GM12891 (cell line): ENCODE measurements around the gene ATP1A2. TPM values are rescaled to one million over a fixed set of nuclear protein-coding genes. Genes with fewer than 3 reads are reported as not detected.

ENCODE experiments used
- DNase-seq: peaks from one replicate; pipeline ENCODE4 v3.0.0; 2011; ENCODE audit warnings: low spot score; ENCODE audit not compliant: insufficient read length
- FAIRE-seq: peaks from 2 replicates; lab custom pipeline; 2011; peaks lifted over from hg19 to GRCh38; lab: Jason Lieb, UNC
- PAX5 ChIP-seq: IDR thresholded peaks from 2 replicates; pipeline ENCODE4 v1.6.1; 2011; ENCODE audit warnings: low read length, moderate library complexity, mild to moderate bottlenecking; ENCODE audit not compliant: insufficient read depth, severe bottlenecking
- POLR2A ChIP-seq: IDR thresholded peaks from 2 replicates; pipeline ENCODE4 v1.6.1; 2011; ENCODE audit warnings: low read depth, low read length, control low read depth
- POLR2AphosphoS5 ChIP-seq: IDR thresholded peaks from 2 replicates; pipeline ENCODE4 v1.6.1; 2011; ENCODE audit warnings: low read depth, low read length, control low read depth
- POU2F2 ChIP-seq: IDR thresholded peaks from 2 replicates; pipeline ENCODE4 v1.6.1; 2011; ENCODE audit warnings: low read depth, mild to moderate bottlenecking, control low read depth, low read length, moderate library complexity
- SPI1 ChIP-seq: IDR thresholded peaks from 2 replicates; pipeline ENCODE4 v1.6.1; 2011; ENCODE audit warnings: low read depth, low read length, control low read depth
- TAF1 ChIP-seq: IDR thresholded peaks from 2 replicates; pipeline ENCODE4 v1.6.1; 2011; ENCODE audit warnings: low read depth, low read length, control low read depth
- polyA plus RNA-seq: library from polyadenylated mRNA; unstranded; fragments of >200 nt; gene quantifications from one replicate; pipeline ENCODE4 v1.2.1, GENCODE V29; 2012; ENCODE audit warnings: low read depth, missing spikeins, inconsistent platforms; ENCODE audit not compliant: missing spikeins

ATP1A2 gene
- not detected for polyA plus RNA-seq

DNA sequence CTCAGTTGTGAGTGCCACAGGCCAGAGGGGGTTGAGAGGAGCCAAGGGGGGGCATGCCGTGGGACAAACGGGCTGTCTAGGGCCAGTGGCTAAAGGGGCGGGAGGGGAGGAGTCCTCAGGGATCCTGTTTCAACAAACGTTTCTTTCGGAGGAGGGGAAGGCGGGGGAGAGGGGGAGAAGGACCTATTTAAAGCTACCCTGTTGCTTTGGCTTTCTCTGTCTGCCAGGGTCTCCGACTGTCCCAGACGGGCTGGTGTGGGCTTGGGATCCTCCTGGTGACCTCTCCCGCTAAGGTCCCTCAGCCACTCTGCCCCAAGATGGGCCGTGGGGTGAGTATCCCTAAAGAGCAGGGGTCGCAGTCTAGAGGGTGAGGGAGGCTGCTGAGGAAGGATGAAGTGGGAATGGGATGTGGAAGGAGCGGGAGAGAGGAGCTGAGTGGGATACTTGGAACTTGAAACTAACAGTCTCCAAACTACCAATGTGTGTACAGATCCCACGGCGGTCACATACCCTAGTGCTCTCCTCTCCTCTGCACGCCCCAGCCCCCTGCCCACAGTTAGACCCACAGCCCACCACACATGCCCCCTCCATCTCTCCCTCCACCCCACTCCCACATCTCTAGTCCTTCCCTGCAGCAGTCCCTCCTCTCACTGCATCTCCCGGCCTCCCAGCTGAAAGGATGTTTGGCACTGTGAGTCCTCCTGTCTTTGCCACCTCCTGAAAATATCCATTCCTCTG, at the start of gene ATP1A2:
Gene ATP1A2, plus strand, starts transcription at position 215 of the 738 bp plus-strand sequence. Its CDS starts 103 bp downstream, at position 318.
- FAIRE-seq (no peak), DNase-seq (no peak)
- TF ChIP-seq SPI1, result no peak
- TF ChIP-seq PAX5, result no peak
- no peak for TF ChIP-seq POLR2A
- TF ChIP-seq POLR2AphosphoS5, result no peak
- TF ChIP-seq TAF1, result no peak
- TF ChIP-seq POU2F2, result no peak

DNA sequence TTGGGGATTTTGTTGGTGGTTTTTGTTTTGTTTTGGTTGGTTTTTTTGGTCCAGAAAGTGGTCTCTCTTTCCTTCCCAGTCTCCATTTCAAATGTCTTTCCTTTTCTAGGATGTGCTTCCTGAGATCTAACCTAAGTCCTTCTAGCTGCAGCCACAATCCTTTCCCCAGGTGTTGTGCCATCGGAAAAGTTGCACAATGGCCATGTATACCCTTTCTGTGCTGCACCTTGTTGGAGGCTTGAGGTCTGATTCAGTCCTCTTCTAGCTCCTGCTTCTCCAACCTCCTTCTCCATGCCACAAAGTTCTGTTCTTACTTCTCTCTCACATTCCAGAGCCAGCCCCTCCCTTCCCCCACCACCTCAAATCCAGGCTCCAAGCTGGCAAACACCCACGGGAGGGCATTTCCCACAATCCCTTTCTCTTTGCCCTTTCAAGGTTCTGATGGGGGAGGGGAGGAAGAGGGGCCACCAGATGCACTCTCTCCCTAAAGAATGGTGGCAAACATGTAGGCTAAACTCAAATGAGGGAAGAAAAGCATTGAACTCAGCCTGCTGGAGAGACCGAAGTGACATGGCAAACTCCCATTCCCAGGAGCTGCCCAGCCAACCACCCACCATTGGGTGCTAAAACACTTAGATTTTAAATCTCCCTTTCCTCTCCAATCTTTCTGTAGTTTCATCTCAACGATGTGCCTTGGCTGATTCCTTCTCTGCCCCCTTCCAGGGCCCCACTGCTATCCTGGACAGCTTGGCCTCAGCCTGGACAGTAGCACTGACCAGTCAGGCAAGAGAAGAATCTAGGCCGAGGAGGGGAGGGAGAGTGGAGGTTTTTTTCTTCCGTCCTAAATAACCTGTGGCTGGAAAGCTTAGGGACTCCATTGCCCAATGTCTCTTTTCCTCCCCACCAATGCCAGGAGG, 48.5 kb upstream of the ATP1A2 start:
- no peak for FAIRE-seq
- no peak for DNase-seq
- TF ChIP-seq POLR2AphosphoS5 (no peak), TAF1 (no peak)

DNA sequence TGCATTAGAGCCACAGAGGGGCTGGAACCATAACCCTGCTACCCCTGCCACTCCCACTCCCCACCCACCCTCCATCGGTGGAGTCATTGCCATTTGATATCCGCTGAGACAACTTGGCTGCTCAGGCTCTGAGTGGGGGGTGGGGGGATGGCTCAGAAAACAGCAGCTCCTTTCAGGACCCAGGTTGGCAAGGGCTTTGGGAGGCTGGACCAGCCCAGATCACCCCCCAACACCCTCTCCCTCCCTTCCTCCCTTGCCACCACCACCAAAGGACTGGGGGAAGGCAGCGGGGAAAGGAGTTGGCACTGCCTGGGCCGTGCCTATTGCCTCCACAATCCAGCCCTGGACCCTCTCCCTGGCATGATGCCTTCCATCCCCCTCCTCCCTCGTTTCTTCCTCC, 47.3 kb upstream of the ATP1A2 start:
- TF ChIP-seq TAF1 (no peak), POU2F2 (no peak), SPI1 (no peak), POLR2A (no peak), PAX5 (no peak), POLR2AphosphoS5 (no peak)
- DNase-seq, result no peak

GRCh38 chr1:160069460-160070231, 45.9 kb upstream of the ATP1A2 start, which contains the start of gene KCNJ10:
KCNJ10 (minus strand) TSS chr1:160070160; CDS start chr1:160042532, 27,628 bp downstream.
- TF ChIP-seq POU2F2 (no peak), POLR2AphosphoS5 (no peak), TAF1 (no peak), PAX5 (no peak)
- no peak for FAIRE-seq

More for the DNA sequence above, 47.3 kb upstream of the ATP1A2 start:
- no peak for FAIRE-seq

DNA sequence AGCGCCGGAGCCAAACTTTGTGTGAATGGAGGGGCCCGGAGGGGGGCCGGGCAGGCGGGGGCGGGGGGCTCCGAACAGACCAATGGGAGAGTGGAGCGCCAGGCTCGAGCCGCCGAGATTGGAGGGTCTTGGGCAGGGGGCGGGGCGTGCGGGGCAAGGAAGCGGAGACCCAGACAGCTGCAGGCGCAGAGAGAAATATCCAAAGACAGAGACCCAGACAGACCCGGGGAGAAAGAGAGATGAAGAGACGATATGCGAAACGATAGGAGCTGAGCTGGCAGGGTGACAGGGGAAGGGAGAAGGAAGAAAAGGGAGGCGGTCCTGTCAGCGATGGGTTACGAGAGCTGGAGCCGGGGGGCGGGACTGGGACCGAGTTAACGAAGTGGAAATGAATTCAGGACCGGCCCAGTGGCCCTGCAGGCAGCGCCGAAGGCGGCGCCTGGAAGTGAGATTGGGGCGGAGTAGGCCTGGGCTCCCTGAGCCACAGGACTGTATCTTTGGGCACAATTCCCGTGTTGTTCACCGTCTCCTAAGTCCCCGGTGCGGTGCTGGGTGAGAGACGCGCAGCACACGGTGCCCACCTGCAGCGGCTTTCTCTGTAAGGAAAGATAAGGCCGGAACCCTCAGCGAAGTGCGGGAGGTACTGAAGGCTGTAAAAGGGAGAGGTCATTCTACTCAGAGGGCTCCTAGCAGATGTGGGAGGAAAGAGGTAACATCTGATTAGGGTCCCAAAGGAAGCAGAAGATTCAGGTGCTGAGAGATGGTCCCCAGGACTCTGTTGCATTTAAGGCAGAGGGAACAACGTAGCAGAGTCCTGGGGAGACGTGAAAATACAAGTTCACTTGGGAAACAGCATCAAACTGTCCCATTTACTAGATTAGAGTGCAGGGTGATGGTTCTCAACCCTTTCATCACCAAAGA, 45.1 kb upstream of the ATP1A2 start:
- TF ChIP-seq SPI1, result no peak
- no peak for TF ChIP-seq TAF1
- TF ChIP-seq PAX5, result no peak
- TF ChIP-seq POLR2AphosphoS5, result no peak
- no peak for TF ChIP-seq POLR2A
- no peak for TF ChIP-seq POU2F2
- FAIRE-seq (peak; percentile 55), DNase-seq (peak; percentile 54)

More at GRCh38 chr1:160069460-160070231, 45.9 kb upstream of the ATP1A2 start, which contains the start of gene KCNJ10:
- no peak for DNase-seq

DNA sequence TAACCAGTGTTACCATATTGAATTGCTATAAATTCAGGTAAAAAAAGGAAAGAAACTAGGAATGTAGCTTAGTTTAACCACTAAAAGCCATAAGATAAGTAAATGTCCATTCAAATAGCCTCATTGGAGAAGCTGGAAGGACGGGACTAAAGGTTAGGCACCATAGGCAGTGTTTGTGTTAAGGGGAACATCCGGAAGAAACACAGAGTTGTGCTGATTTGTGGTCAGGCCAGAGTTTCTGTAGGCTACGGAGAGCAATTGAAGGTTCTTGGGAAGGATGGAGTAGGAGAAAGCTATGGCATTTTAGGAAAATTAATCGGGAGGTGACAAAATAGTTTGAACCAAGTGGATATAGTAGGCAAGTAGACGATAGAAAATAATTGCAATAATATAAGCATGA, 44.3 kb upstream of the ATP1A2 start:
- no peak for FAIRE-seq
- no peak for TF ChIP-seq POLR2AphosphoS5
- no peak for TF ChIP-seq SPI1
- no peak for TF ChIP-seq POU2F2
- TF ChIP-seq TAF1, result no peak
- TF ChIP-seq POLR2A, result no peak
- TF ChIP-seq PAX5, result no peak
- no peak for DNase-seq

DNA sequence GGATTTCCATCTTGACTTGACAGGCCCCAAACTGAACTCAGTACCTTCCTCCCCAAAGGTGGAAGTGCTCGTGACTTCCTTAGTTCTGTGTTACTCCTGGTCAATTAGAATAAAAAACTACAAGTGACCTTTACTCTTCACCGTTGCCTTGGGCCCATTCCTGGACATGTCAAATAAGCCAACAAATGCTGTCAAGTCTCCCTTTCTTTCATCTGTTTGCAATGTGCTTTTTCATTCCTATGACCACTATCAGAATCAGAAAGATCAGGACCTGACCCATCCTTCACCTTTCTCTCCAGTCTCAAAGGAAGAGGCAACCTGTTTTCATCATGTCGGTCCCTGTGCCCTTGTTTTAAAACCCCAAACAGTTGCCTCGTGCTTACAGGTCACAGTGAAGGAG, 40.7 kb upstream of the ATP1A2 start:
- DNase-seq (no peak), FAIRE-seq (no peak)
- no peak for TF ChIP-seq SPI1
- no peak for TF ChIP-seq POU2F2
- no peak for TF ChIP-seq TAF1
- no peak for TF ChIP-seq POLR2AphosphoS5
- no peak for TF ChIP-seq PAX5
- TF ChIP-seq POLR2A, result no peak

DNA sequence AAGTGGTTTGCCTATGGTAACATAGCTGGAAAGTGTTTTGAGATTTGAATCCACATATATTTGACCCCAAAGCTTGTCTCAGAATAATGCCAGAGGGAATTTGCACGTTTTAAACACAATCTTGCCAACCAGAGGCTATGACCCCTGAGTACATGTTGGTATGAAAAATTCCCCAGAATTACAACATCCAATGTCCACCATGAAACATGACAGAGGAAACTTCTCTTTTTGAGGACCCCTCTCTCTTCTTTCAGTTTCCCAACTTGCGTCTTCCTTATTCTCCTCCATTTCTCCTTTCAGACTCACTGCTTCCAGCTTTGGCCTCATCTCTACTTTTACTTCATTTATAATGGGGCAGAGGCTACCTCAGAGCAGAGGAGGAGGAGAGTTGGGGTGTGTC, 39.7 kb upstream of the ATP1A2 start:
- TF ChIP-seq TAF1 (no peak), PAX5 (no peak), POLR2A (no peak), POLR2AphosphoS5 (no peak), POU2F2 (no peak), SPI1 (no peak)
- DNase-seq (no peak), FAIRE-seq (no peak)
